ENCODE measurements around the gene MAPT.
"Not testable (repeated sequence)": the region's sequence is repeated elsewhere in the genome, so short reads cannot be mapped to it uniquely, and the experiment has no call there.

The MAPT gene

GRCh38 chr17:45902892-45903346 is 8.6 kb downstream of the MAPT start:
- DNase-seq: no peak

- no peak for DNase-seq
These were observed 10.5 kb downstream of the MAPT start for GRCh38 chr17:45904866-45905265.

- no peak for DNase-seq
These were observed 11.5 kb downstream of the MAPT start for GRCh38 chr17:45905814-45906213.

- DNase-seq: no peak
These were observed 11.9 kb downstream of the MAPT start for GRCh38 chr17:45906237-45906636.

- DNase-seq: no peak
These were observed 12.7 kb downstream of the MAPT start for GRCh38 chr17:45906927-45907622.

GRCh38 chr17:45907750-45908395 is 13.5 kb downstream of the MAPT start:
- no peak for DNase-seq

- no peak for DNase-seq
These were observed 14.1 kb downstream of the MAPT start for GRCh38 chr17:45908460-45908859.

- no peak for DNase-seq
These were observed 14.6 kb downstream of the MAPT start for GRCh38 chr17:45908935-45909334.

- DNase-seq: no peak
These were observed 16.3 kb downstream of the MAPT start for GRCh38 chr17:45910667-45911066.

- no peak for DNase-seq
These were observed 18.0 kb downstream of the MAPT start for GRCh38 chr17:45912319-45912718.

GRCh38 chr17:45913030-45913429 is 18.7 kb downstream of the MAPT start:
- DNase-seq: not testable (repeated sequence)

GRCh38 chr17:45914047-45914717 is 19.8 kb downstream of the MAPT start:
- DNase-seq: no peak

GRCh38 chr17:45915263-45915662 is 20.9 kb downstream of the MAPT start:
- no peak for DNase-seq

GRCh38 chr17:45917081-45917480 is 22.7 kb downstream of the MAPT start:
- DNase-seq: no peak

GRCh38 chr17:45918241-45918745 is 23.9 kb downstream of the MAPT start:
- DNase-seq: no peak

- no peak for DNase-seq
These were observed 24.8 kb downstream of the MAPT start for GRCh38 chr17:45919136-45919535.

- DNase-seq: no peak
These were observed 25.7 kb downstream of the MAPT start for GRCh38 chr17:45920083-45920482.

GRCh38 chr17:45923511-45924268 is 29.3 kb downstream of the MAPT start:
- DNase-seq: no peak

- no peak for DNase-seq
These were observed 30.0 kb downstream of the MAPT start for GRCh38 chr17:45924332-45924820.

- DNase-seq: no peak
These were observed 31.0 kb downstream of the MAPT start for GRCh38 chr17:45925311-45925710.

- DNase-seq: no peak
These were observed 32.9 kb downstream of the MAPT start for GRCh38 chr17:45927247-45927646.

- DNase-seq: no peak
These were observed 35.0 kb downstream of the MAPT start for GRCh38 chr17:45929344-45929743.

- no peak for DNase-seq
These were observed 36.1 kb downstream of the MAPT start for GRCh38 chr17:45930420-45930951.
